Lung (tissue), 12 donors: ENCODE measurements around the gene PRLR. TPM values are rescaled to one million over a fixed set of nuclear protein-coding genes. Genes with fewer than 3 reads are reported as not detected.

Source experiments
- ATAC-seq: fragments of 200-7000 bp; cut with Tn5 transposase; one replicate; pipeline ENCODE4 v1.9.1; 2020; ENCODE audit warnings: moderate number of reproducible peaks; ENCODE audit not compliant: insufficient read depth, low FRiP score
- DNase-seq, 3 donors: peaks; one replicate each; pipeline ENCODE4 v3.0.0-alpha.2; 2013 to 2017
- H3K27ac ChIP-seq, 2 donors: one replicate each; pipeline ENCODE4 v1.5.1; 2013; ENCODE audit warnings: mild to moderate bottlenecking in 2 of 2, moderate library complexity in 2 of 2, control low read depth in 1 of 2, inconsistent platforms in 1 of 2, low read depth in 1 of 2, low read length in 1 of 2
- H3K27me3 ChIP-seq, 3 donors: one replicate each; pipeline ENCODE4 v1.5.1; 2013; ENCODE audit warnings: low read length in 2 of 3; ENCODE audit not compliant: control insufficient read depth in 3 of 3, insufficient read depth in 3 of 3
- H3K36me3 ChIP-seq, 4 donors: one replicate each; pipeline ENCODE4 v1.5.1; 2013; ENCODE audit warnings: low read length in 4 of 4, mild to moderate bottlenecking in 1 of 4, moderate library complexity in 1 of 4; ENCODE audit not compliant: control insufficient read depth in 4 of 4, insufficient read depth in 4 of 4
- H3K4me1 ChIP-seq, 5 donors: one replicate each; pipeline ENCODE4 v1.5.1; 2013; ENCODE audit warnings: low read length in 5 of 5, mild to moderate bottlenecking in 2 of 5, moderate library complexity in 1 of 5; ENCODE audit not compliant: control insufficient read depth in 5 of 5, insufficient read depth in 5 of 5
- H3K4me3 ChIP-seq: one replicate; pipeline ENCODE4 v1.5.1; 2013; ENCODE audit warnings: mild to moderate bottlenecking, control low read depth, moderate library complexity
- H3K9ac ChIP-seq, 2 donors: one replicate each; pipeline ENCODE4 v1.5.1; 2013; ENCODE audit warnings: low read length in 2 of 2, control low read depth in 1 of 2; ENCODE audit not compliant: insufficient read depth in 1 of 2
- H3K9me3 ChIP-seq, 4 donors: one replicate each; pipeline ENCODE4 v1.5.1; 2013; ENCODE audit warnings: low read length in 3 of 4, mild to moderate bottlenecking in 1 of 4, moderate library complexity in 1 of 4; ENCODE audit not compliant: control insufficient read depth in 4 of 4, insufficient read depth in 3 of 4
- WGBS, 2 donors: extraction: QIAGEN DNeasy Blood & Tissue Kit; methylation state at CpG; one replicate each; pipeline ENCODE4 v1.1.7; 2013; 5-methylcytosine and 5-hydroxymethylcytosine counted together
- polyA plus RNA-seq, 2 donors: library from polyadenylated mRNA; stranded (reverse); fragments of 200-250 nt; gene quantifications; one replicate each; pipeline ENCODE4 v1.2.1, GENCODE V29; 2013
- total RNA-seq, 2 donors: library from RNA; depleted of rRNA in 1 of 2; stranded (reverse); fragments of >200 nt in 1 of 2; gene quantifications; one replicate each; pipeline ENCODE4 v1.2.1, GENCODE V29; 2014 to 2021
- TF ChIP-seq, protein P1 (sequence below): IDR thresholded peaks from 2 replicates; pipeline ENCODE4 v1.5.1; 2012; ENCODE audit warnings: mild to moderate bottlenecking; ENCODE audit errors: control extremely low read depth, extremely low read depth
- donor health status: control.
- donor health status: control.
- donor health status: Bipolar disorder and iron deficiency.
- donor health status: healthy.
- donor health status: DM: yes; HTN: yes; CAD: no.

PRLR gene
- total and polyA plus RNA-seq, 4 donors, result 0.02 to 3.4 (median 0.76) TPM

DNA sequence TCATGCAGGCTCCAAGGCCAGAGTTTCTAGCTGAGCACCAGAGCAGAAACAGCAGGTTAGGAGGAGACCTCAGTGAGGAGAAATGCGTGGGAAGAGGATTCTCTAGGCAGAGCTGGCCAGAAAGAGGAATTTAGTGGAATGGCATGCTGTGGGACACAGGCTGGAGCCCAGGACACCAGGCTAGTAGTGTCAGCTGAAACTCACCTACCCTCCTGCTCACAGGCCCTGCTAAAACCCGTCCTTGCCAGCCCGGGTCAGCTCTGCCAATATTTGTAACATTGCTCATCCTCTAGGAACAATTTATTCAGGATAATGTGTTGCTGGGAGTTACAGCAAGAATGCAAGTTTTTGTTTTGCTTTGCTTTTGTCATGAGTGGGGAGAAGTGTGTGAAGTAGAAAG lies 142.3 kb downstream of the PRLR start:
- no peak for DNase-seq

DNA sequence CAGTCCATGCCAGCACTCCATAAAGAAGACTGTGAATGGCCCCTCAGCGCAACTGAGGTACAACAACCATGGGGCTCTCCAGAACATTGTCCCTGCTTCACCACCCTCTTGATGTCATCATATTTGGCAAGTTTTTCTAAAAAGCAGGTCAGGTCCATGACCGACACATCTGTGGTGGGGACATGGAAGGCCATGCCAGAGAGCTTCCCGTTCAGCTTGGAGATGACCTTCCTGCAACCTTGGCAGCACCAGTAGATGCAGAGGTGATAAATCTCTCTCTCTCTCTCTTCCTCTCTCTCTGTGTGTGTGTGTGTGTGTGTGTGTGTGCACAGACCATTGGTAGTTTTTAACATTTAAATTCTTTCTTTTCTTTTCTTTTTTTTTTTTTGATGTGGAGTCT lies 147.1 kb downstream of the PRLR start:
- ATAC-seq, result peak; percentile 11
- H3K4me1 ChIP-seq, result peaks cover 0 to 2% (median 0%) of the 10 kb centered on the region in 5 donors
- no peak overlapping the region for H3K4me3 ChIP-seq
- H3K27me3 ChIP-seq, result no peaks in the 10 kb centered on the region
- WGBS, 2 donors, result 84 to 86% methylated on average over 3 of the region's 3 CpGs
- no peak overlapping the region for H3K9ac ChIP-seq
- no peak overlapping the region for H3K27ac ChIP-seq
- no peaks in the 10 kb centered on the region for H3K36me3 ChIP-seq
- no peak for DNase-seq
- TF ChIP-seq, protein P1, sequence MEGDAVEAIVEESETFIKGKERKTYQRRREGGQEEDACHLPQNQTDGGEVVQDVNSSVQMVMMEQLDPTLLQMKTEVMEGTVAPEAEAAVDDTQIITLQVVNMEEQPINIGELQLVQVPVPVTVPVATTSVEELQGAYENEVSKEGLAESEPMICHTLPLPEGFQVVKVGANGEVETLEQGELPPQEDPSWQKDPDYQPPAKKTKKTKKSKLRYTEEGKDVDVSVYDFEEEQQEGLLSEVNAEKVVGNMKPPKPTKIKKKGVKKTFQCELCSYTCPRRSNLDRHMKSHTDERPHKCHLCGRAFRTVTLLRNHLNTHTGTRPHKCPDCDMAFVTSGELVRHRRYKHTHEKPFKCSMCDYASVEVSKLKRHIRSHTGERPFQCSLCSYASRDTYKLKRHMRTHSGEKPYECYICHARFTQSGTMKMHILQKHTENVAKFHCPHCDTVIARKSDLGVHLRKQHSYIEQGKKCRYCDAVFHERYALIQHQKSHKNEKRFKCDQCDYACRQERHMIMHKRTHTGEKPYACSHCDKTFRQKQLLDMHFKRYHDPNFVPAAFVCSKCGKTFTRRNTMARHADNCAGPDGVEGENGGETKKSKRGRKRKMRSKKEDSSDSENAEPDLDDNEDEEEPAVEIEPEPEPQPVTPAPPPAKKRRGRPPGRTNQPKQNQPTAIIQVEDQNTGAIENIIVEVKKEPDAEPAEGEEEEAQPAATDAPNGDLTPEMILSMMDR, result no peak
- peaks cover 0 to 2% (median 0%) of the 10 kb centered on the region in 4 donors for H3K9me3 ChIP-seq

More for the DNA sequence above, 142.3 kb downstream of the PRLR start:
- no peak for ATAC-seq
- 85 to 86% methylated on average over 3 of the region's 3 CpGs for WGBS, 2 donors
- TF ChIP-seq, protein P1, result no peak
- no peak overlapping the region for H3K9ac ChIP-seq
- H3K9me3 ChIP-seq, result no peaks in the 10 kb centered on the region
- H3K4me3 ChIP-seq, result no peak overlapping the region
- H3K27ac ChIP-seq, result no peak overlapping the region
- no peaks in the 10 kb centered on the region for H3K4me1 ChIP-seq
- no peaks in the 10 kb centered on the region for H3K27me3 ChIP-seq
- H3K36me3 ChIP-seq, result no peaks in the 10 kb centered on the region

DNA sequence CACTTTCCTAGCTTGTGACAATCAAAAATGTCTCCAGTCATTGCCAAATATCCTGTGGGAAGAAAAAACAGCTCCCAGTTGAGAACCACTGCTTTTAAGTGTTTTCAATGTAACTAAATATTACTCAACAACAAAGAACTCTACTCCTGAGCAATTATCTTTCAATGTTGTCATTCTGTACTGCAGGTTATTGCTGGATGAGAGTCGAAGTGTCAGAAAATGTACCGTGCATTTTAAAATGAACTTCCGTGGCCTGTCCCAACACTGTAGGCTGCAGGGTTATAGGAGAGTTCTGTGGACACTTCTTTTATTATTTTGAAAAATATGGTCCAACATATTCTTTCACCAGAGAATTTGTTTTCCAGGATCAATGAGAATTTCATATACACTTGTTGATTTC lies 147.8 kb downstream of the PRLR start:
- Histone ChIP-seq H3K27me3 (no peaks in the 10 kb centered on the region), H3K4me1 (peaks cover 0 to 2% (median 0%) of the 10 kb centered on the region in 5 donors), H3K9me3 (peaks cover 0 to 2% (median 0%) of the 10 kb centered on the region in 4 donors), H3K36me3 (no peaks in the 10 kb centered on the region), H3K27ac (no peak overlapping the region), H3K9ac (no peak overlapping the region), H3K4me3 (no peak overlapping the region)
- 84 to 92% methylated on average over 3 of the region's 3 CpGs for WGBS, 2 donors
- TF ChIP-seq, protein P1, result no peak
- DNase-seq (no peak), ATAC-seq (no peak)

DNA sequence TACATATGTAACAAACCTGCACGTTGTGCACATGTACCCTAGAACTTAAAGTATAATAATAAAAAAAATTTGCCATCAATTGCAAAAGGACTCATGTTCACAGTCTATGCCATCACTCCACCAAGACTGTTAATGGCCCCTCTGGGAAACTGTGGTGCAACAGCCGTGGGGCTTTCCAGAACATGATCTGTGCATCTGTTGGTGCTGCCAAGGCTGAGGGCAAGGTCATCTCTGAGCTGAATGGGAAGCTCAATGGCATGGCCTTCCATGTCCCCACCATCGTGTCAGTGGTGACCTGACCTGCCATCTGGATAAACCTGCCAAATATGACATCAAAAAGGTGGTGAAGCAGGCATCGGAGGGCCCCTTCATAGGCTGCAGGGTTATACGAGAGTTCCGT lies 149.2 kb downstream of the PRLR start:
- WGBS, 2 donors, result 86 to 93% methylated on average over 6 of the region's 6 CpGs
- Histone ChIP-seq H3K36me3 (no peaks in the 10 kb centered on the region), H3K27me3 (no peaks in the 10 kb centered on the region), H3K4me1 (peaks cover 0 to 2% (median 0%) of the 10 kb centered on the region in 5 donors), H3K4me3 (no peak overlapping the region), H3K9me3 (peaks cover 0 to 2% (median 0%) of the 10 kb centered on the region in 4 donors), H3K9ac (no peak overlapping the region), H3K27ac (no peak overlapping the region)
- DNase-seq, result no peak
- no peak for ATAC-seq
- TF ChIP-seq, protein P1, result no peak
